WTC11 (cell line): ENCODE results near the gene ARHGAP18. TPM values are rescaled to one million over a fixed set of nuclear protein-coding genes. Genes with fewer than 3 reads are reported as not detected.

Experiments used
- ATAC-seq: fragments of 200-7000 bp; cut with Tn5 transposase; 2 replicates; pipeline ENCODE4 v1.10.0; 2021; ENCODE audit warnings: mild to moderate bottlenecking, moderate library complexity
- Bru-seq: library from RNA; stranded (reverse); fragments of 400-500 nt; gene quantifications from one replicate; lab custom pipeline; 2021; lab: Mats Ljungman, UMichigan
- CTCF ChIA-PET: fragments of 300-600 bp; sonication (Branson Sonifier 250); formaldehyde crosslinking; loops from one replicate; lab custom pipeline; 2021; ENCODE audit warnings: antibody characterized with exemption; lab: Charles Lee
- POLR2A ChIA-PET: fragments of 350-600 bp; sonication (Branson Sonifier 250); formaldehyde crosslinking; loops from one replicate; lab custom pipeline; 2021; ENCODE audit warnings: antibody characterized with exemption; lab: Charles Lee
- DNase-seq: peaks from one replicate; pipeline ENCODE4 v3.0.0; 2021; ENCODE audit warnings: low spot score
- H3K27ac Mint-ChIP-seq: 2 replicates; pipeline ENCODE4 v1.8.0; 2021; ENCODE audit warnings: mixed read lengths
- H3K27me3 Mint-ChIP-seq: 2 replicates; pipeline ENCODE4 v1.8.0; 2021; ENCODE audit warnings: low read depth, mild to moderate bottlenecking, moderate library complexity, mixed read lengths
- H3K36me3 Mint-ChIP-seq: 2 replicates; pipeline ENCODE4 v1.8.0; 2021; ENCODE audit warnings: mixed read lengths
- H3K4me1 Mint-ChIP-seq: 2 replicates; pipeline ENCODE4 v1.8.0; 2022; ENCODE audit warnings: mixed read lengths
- H3K4me3 Mint-ChIP-seq: 2 replicates; pipeline ENCODE4 v1.8.0; 2021; ENCODE audit warnings: mild to moderate bottlenecking, moderate library complexity, mixed read lengths
- H3K9me3 Mint-ChIP-seq: 2 replicates; pipeline ENCODE4 v1.8.0; 2021; ENCODE audit warnings: mixed read lengths
- ATF1 ChIP-seq: sonication (generic); formaldehyde crosslinking; IDR thresholded peaks from 2 replicates; pipeline ENCODE4 v1.8.1; 2023; ENCODE audit warnings: mild to moderate bottlenecking, moderate library complexity, missing genetic modification reagents
- FOXP1 ChIP-seq: sonication (generic); formaldehyde crosslinking; IDR thresholded peaks from 2 replicates; pipeline ENCODE4 v1.8.0; 2022; ENCODE audit warnings: missing genetic modification reagents, mild to moderate bottlenecking, moderate library complexity, borderline replicate concordance
- GABPB1 ChIP-seq: sonication (generic); formaldehyde crosslinking; IDR thresholded peaks from 2 replicates; pipeline ENCODE4 v1.8.1; 2023; ENCODE audit warnings: mild to moderate bottlenecking, missing genetic modification reagents
- MXD4 ChIP-seq: fragments of 250-450 bp; sonication (Bioruptor Pico); IDR thresholded peaks from 2 replicates; pipeline ENCODE4 v1.8.0; 2021; ENCODE audit warnings: mild to moderate bottlenecking, moderate library complexity, borderline replicate concordance
- NFYB ChIP-seq: sonication (generic); formaldehyde crosslinking; conservative IDR thresholded peaks from 2 replicates; pipeline ENCODE4 v1.8.0; 2022; ENCODE audit warnings: low read depth, missing genetic modification reagents
- NR3C1 ChIP-seq: sonication (generic); formaldehyde crosslinking; conservative IDR thresholded peaks from 2 replicates; pipeline ENCODE4 v1.8.1; 2023; ENCODE audit warnings: low read depth, mild to moderate bottlenecking, missing genetic modification reagents
- RELA ChIP-seq: sonication (generic); formaldehyde crosslinking; IDR thresholded peaks from 2 replicates; pipeline ENCODE4 v1.8.1; 2022; ENCODE audit warnings: missing genetic modification reagents, mild to moderate bottlenecking, borderline replicate concordance
- RORB ChIP-seq: fragments of 250-450 bp; sonication (Bioruptor Pico); IDR thresholded peaks from 2 replicates; pipeline ENCODE4 v1.9.0; 2021; ENCODE audit warnings: mild to moderate bottlenecking
- SMAD4 ChIP-seq: sonication (generic); formaldehyde crosslinking; IDR thresholded peaks from 2 replicates; pipeline ENCODE4 v1.8.0; 2022; ENCODE audit warnings: mild to moderate bottlenecking, missing genetic modification reagents
- SP1 ChIP-seq: sonication (generic); formaldehyde crosslinking; conservative IDR thresholded peaks from 2 replicates; pipeline ENCODE4 v1.8.1; 2022; ENCODE audit warnings: missing genetic modification reagents
- ZNF219 ChIP-seq: sonication (generic); formaldehyde crosslinking; IDR thresholded peaks from 2 replicates; pipeline ENCODE4 v1.8.0; 2023; ENCODE audit warnings: missing genetic modification reagents, mild to moderate bottlenecking, borderline replicate concordance
- long read RNA-seq, 3 experiments: library from RNA in 1 of 3; library from capped mRNA in 1 of 3; library from polyadenylated mRNA in 1 of 3; unstranded in 2 of 3; stranded (forward) in 1 of 3; transcript quantifications; one replicate each; pipeline ENCODE4 v2.0.0, GENCODE V29; 2021
- total RNA-seq: library from RNA; stranded (reverse); gene quantifications from 3 replicates; pipeline ENCODE4 v1.2.3, GENCODE V29; 2021
- TF ChIP-seq, protein P1 (sequence below): sonication (generic); formaldehyde crosslinking; IDR thresholded peaks from 2 replicates; pipeline ENCODE4 v1.8.0; 2022; ENCODE audit warnings: mild to moderate bottlenecking, missing genetic modification reagents
- TF ChIP-seq, protein P2 (sequence below): sonication (generic); formaldehyde crosslinking; IDR thresholded peaks from 2 replicates; pipeline ENCODE4 v1.8.0; 2022; ENCODE audit warnings: mild to moderate bottlenecking, missing genetic modification reagents
- TF ChIP-seq, protein P3 (sequence below): fragments of 250-450 bp; sonication (Bioruptor Pico); IDR thresholded peaks from 2 replicates; pipeline ENCODE4 v1.9.0; 2021; ENCODE audit warnings: mild to moderate bottlenecking
- TF ChIP-seq, protein P4 (sequence below): fragments of 250-450 bp; sonication (Bioruptor Pico); IDR thresholded peaks from 2 replicates; pipeline ENCODE4 v1.9.0; 2021; ENCODE audit warnings: mild to moderate bottlenecking, borderline replicate concordance

ARHGAP18 gene, protein sequence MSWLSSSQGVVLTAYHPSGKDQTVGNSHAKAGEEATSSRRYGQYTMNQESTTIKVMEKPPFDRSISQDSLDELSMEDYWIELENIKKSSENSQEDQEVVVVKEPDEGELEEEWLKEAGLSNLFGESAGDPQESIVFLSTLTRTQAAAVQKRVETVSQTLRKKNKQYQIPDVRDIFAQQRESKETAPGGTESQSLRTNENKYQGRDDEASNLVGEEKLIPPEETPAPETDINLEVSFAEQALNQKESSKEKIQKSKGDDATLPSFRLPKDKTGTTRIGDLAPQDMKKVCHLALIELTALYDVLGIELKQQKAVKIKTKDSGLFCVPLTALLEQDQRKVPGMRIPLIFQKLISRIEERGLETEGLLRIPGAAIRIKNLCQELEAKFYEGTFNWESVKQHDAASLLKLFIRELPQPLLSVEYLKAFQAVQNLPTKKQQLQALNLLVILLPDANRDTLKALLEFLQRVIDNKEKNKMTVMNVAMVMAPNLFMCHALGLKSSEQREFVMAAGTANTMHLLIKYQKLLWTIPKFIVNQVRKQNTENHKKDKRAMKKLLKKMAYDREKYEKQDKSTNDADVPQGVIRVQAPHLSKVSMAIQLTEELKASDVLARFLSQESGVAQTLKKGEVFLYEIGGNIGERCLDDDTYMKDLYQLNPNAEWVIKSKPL
- total RNA-seq (3.7 to 4.6 TPM (median 4.4 TPM) in 3 replicates), Bru-seq, nascent RNA (percentile 47 among the genes with signal in this experiment)
- long read RNA-seq, experiment 1, full-length matches to known transcripts: 28 of 35 reads
- long read RNA-seq, experiment 1, partial matches to known transcripts: 5 of 35 reads
- long read RNA-seq, experiment 1, other reads (novel, unspliced or antisense): 2 of 35 reads
- long read RNA-seq, experiment 2, partial matches to known transcripts: 3 of 8 reads
- long read RNA-seq, experiment 2, other reads (novel, unspliced or antisense): 5 of 8 reads
- long read RNA-seq, experiment 3, full-length matches to known transcripts: 5 of 6 reads
- long read RNA-seq, experiment 3, partial matches to known transcripts: 0 of 6 reads
- long read RNA-seq, experiment 3, other reads (novel, unspliced or antisense): 1 of 6 reads

DNA sequence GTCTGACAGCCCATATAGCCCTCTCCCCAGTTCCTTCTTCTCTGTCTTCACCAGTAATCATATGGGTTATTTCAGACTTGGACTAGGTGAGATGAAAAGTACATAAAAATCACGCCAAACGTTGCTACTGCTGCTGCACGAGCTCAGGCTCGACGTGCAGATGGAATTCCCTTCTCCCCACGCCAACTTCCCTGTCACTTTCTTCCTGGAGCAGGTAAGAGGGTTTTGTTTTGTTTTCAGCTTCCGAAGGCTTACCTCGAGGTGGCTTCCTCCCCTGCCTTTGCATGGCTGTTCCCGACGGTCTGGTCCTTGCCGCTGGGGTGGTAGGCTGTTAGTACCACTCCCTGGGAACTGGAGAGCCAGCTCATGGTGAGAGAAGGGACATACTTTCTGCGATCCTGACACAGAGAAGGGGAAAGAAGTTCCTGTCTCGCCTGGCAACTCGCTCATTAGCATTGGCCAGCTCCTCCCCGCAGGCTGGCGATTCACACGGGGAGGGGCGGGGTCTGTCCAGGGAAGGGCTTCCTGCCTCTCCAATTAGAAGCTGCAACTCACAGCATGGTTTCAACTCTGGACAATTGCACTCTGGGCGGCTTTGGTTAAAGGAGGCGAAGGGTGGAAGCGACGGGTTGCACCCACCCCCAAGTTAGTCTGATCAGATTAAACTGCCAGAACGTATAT is at the start of gene ARHGAP18:
ARHGAP18 (minus strand) TSS at position 409 of the 681 bp plus-strand sequence; CDS start at position 368, 41 bp downstream.
- ATAC-seq (peak; percentile 98), DNase-seq (peak; percentile 86)
- CTCF ChIA-PET: interaction anchor here (1.0 to 2.4 kb wide), 8 partner anchors 8 to 311 kb away, joined by 3 to 15 read pairs (median 4); no protein-coding TSS in a partner anchor
- POLR2A ChIA-PET: no interaction called here
- TF ChIP-seq RORB (CRISPR knock-in tag) (no peak), GABPB1 (CRISPR knock-in tag) (peak; percentile 50), NR3C1 (CRISPR knock-in tag) (no peak), RELA (CRISPR knock-in tag) (no peak), ZNF219 (no peak), SP1 (peak; percentile 75), FOXP1 (CRISPR knock-in tag) (0 out of 2 replicates have a peak, but pooled peaks have one; percentile 42)
- TF ChIP-seq, protein P1, sequence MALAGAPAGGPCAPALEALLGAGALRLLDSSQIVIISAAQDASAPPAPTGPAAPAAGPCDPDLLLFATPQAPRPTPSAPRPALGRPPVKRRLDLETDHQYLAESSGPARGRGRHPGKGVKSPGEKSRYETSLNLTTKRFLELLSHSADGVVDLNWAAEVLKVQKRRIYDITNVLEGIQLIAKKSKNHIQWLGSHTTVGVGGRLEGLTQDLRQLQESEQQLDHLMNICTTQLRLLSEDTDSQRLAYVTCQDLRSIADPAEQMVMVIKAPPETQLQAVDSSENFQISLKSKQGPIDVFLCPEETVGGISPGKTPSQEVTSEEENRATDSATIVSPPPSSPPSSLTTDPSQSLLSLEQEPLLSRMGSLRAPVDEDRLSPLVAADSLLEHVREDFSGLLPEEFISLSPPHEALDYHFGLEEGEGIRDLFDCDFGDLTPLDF (CRISPR knock-in tag): no peak
- TF ChIP-seq, protein P2, sequence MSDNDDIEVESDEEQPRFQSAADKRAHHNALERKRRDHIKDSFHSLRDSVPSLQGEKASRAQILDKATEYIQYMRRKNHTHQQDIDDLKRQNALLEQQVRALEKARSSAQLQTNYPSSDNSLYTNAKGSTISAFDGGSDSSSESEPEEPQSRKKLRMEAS (CRISPR knock-in tag): 0 out of 2 replicates have a peak, but pooled peaks have one; percentile 18
- TF ChIP-seq, protein P3, sequence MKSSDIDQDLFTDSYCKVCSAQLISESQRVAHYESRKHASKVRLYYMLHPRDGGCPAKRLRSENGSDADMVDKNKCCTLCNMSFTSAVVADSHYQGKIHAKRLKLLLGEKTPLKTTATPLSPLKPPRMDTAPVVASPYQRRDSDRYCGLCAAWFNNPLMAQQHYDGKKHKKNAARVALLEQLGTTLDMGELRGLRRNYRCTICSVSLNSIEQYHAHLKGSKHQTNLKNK (CRISPR knock-in tag): no peak
- peak within 1 kb of the TSS; percentile 97 for H3K27ac Mint-ChIP-seq
- H3K27me3 Mint-ChIP-seq: no peaks in the 10 kb centered on the region; the same call in 1 of the 2 replicates
- H3K9me3 Mint-ChIP-seq: no peaks in the 10 kb centered on the region
- no peaks in the 10 kb centered on the region for H3K36me3 Mint-ChIP-seq
- H3K4me1 Mint-ChIP-seq: peaks cover 40% of the 10 kb centered on the region
- H3K4me3 Mint-ChIP-seq: peak within 1 kb of the TSS; percentile 93

DNA sequence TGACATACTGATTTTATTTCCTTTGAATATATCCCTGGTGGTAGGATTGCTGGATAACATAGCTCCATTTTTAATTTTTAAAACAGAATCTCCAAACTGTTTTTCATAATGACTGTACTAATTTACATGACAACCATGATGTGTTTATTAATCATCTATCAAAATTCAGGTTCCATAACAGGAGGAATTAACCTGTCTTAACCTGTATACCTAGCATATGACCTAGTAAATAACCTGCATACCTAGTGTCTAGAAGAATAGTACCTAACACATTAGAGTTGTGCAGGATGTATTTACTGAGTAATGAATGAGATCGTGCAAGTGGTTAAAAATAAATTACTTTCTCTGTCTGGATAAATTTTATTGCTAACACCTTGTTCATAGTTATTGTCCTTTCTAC is 45.8 kb upstream of the ARHGAP18 start:
- POLR2A ChIA-PET: no interaction called here
- TF ChIP-seq, protein P1 (CRISPR knock-in tag): no peak
- TF ChIP-seq NFYB (CRISPR knock-in tag) (no peak), MXD4 (CRISPR knock-in tag) (no peak), SMAD4 (CRISPR knock-in tag) (no peak), ATF1 (CRISPR knock-in tag) (no peak)
- TF ChIP-seq, protein P4, sequence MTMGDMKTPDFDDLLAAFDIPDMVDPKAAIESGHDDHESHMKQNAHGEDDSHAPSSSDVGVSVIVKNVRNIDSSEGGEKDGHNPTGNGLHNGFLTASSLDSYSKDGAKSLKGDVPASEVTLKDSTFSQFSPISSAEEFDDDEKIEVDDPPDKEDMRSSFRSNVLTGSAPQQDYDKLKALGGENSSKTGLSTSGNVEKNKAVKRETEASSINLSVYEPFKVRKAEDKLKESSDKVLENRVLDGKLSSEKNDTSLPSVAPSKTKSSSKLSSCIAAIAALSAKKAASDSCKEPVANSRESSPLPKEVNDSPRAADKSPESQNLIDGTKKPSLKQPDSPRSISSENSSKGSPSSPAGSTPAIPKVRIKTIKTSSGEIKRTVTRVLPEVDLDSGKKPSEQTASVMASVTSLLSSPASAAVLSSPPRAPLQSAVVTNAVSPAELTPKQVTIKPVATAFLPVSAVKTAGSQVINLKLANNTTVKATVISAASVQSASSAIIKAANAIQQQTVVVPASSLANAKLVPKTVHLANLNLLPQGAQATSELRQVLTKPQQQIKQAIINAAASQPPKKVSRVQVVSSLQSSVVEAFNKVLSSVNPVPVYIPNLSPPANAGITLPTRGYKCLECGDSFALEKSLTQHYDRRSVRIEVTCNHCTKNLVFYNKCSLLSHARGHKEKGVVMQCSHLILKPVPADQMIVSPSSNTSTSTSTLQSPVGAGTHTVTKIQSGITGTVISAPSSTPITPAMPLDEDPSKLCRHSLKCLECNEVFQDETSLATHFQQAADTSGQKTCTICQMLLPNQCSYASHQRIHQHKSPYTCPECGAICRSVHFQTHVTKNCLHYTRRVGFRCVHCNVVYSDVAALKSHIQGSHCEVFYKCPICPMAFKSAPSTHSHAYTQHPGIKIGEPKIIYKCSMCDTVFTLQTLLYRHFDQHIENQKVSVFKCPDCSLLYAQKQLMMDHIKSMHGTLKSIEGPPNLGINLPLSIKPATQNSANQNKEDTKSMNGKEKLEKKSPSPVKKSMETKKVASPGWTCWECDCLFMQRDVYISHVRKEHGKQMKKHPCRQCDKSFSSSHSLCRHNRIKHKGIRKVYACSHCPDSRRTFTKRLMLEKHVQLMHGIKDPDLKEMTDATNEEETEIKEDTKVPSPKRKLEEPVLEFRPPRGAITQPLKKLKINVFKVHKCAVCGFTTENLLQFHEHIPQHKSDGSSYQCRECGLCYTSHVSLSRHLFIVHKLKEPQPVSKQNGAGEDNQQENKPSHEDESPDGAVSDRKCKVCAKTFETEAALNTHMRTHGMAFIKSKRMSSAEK (CRISPR knock-in tag): no peak
- TF ChIP-seq, all 79 proteins: peak for 0
- H3K4me1 Mint-ChIP-seq: no peaks in the 10 kb centered on the region
- H3K4me3 Mint-ChIP-seq: no peak overlapping the region
- no peaks in the 10 kb centered on the region for H3K9me3 Mint-ChIP-seq
- no peak for ATAC-seq
- H3K27me3 Mint-ChIP-seq: no peaks in the 10 kb centered on the region
- H3K36me3 Mint-ChIP-seq: no peaks in the 10 kb centered on the region
- CTCF ChIA-PET: no interaction called here
- DNase-seq: no peak
- no peak overlapping the region for H3K27ac Mint-ChIP-seq
